Upper lobe of left lung (tissue), 6 donors: Measurements from ENCODE around the gene SIK3. TPM values are rescaled to one million over a fixed set of nuclear protein-coding genes. Genes with fewer than 3 reads are reported as not detected.
A peak's percentile ranks its signal among the peaks of the same experiment; 100 is the strongest.
"Not testable (repeated sequence)": the region's sequence is repeated elsewhere in the genome, so short reads cannot be mapped to it uniquely, and the experiment has no call there.

Experiments used
- ATAC-seq, 2 donors: fragments of 200-7000 bp; cut with Tn5 transposase; one replicate each; pipeline ENCODE4 v1.9.1; 2022; ENCODE audit warnings: mild to moderate bottlenecking in 2 of 2, moderate library complexity in 2 of 2; ENCODE audit not compliant: low FRiP score in 2 of 2
- DNase-seq, 2 donors: peaks; one replicate each; pipeline ENCODE4 v3.0.0-alpha.2; 2019 to 2020
- H3K27ac ChIP-seq, 4 donors: fragments of 200-600 bp; sonication (generic); one replicate each; pipeline ENCODE4 v1.5.1; 2016 to 2019
- H3K27me3 ChIP-seq, 4 donors: fragments of 200-600 bp; sonication (generic); one replicate each; pipeline ENCODE4 v1.5.1; 2017 to 2019
- H3K36me3 ChIP-seq, 4 donors: fragments of 200-600 bp; sonication (generic); one replicate each; pipeline ENCODE4 v1.5.1; 2016 to 2019
- H3K4me1 ChIP-seq, 4 donors: fragments of 200-600 bp; sonication (generic); one replicate each; pipeline ENCODE4 v1.5.1; 2018 to 2019
- H3K4me3 ChIP-seq, 4 donors: fragments of 200-600 bp; sonication (generic); one replicate each; pipeline ENCODE4 v1.5.1; 2017 to 2019; ENCODE audit warnings: mild to moderate bottlenecking in 2 of 4, moderate library complexity in 1 of 4
- H3K9me3 ChIP-seq, 4 donors: fragments of 200-600 bp; sonication (generic); one replicate each; pipeline ENCODE4 v1.5.1; 2018 to 2019
- CTCF ChIP-seq, 6 experiments: fragments of 450-650 bp in 4 of 6; fragments of 200-600 bp in 2 of 6; sonication (generic) in 2 of 6; IDR thresholded peaks; one replicate each; pipeline ENCODE4 v1.5.1; 2016 to 2019; ENCODE audit warnings: antibody characterized with exemption in 6 of 6
- EP300 ChIP-seq, 4 donors: sonication (generic); formaldehyde crosslinking; IDR thresholded peaks; one replicate each; pipeline ENCODE4 v1.5.1; 2017; ENCODE audit warnings: antibody characterized with exemption in 4 of 4, control low read depth in 2 of 4
- POLR2A ChIP-seq, 4 donors: fragments of 450-650 bp; IDR thresholded peaks; one replicate each; pipeline ENCODE4 v1.5.1; 2016 to 2017; ENCODE audit warnings: antibody characterized with exemption in 4 of 4, mild to moderate bottlenecking in 2 of 4
- POLR2AphosphoS5 ChIP-seq, 2 donors: sonication (generic); formaldehyde crosslinking; IDR thresholded peaks; one replicate each; pipeline ENCODE4 v1.5.1; 2017; ENCODE audit warnings: antibody characterized with exemption in 2 of 2
- WGBS, 2 donors: methylation state at CpG; one replicate each; pipeline ENCODE4 v1.1.5; 2017 to 2018; 5-methylcytosine and 5-hydroxymethylcytosine counted together
- total RNA-seq, 6 donors: library from RNA; depleted of rRNA in 4 of 6; stranded (reverse); fragments of >200 nt in 4 of 6; gene quantifications; one replicate each; pipeline versions ENCODE4 v1.1.0 to v1.2.1, GENCODE V29; 2016 to 2021
- donor health status: DM: no; HTN: no; CAD: no; lungs with moderate emphysema.
- donor health status: DM: no; HTN: yes; CAD: no; lungs with severe emphysema.

The SIK3 gene
- total RNA-seq, 6 donors from 2014 or later = 26.9 to 115 (median 43.7) TPM

GRCh38 chr11:117054382-117054781, 43.8 kb downstream of the SIK3 start:
- no peaks in the 10 kb centered on the region for H3K36me3 ChIP-seq
- H3K27me3 ChIP-seq = no peaks in the 10 kb centered on the region
- no peak overlapping the region for H3K27ac ChIP-seq
- no peak for ATAC-seq
- no peak for TF ChIP-seq POLR2AphosphoS5 (IDR thresholded peaks at IDR 0.05)
- TF ChIP-seq POLR2A (IDR thresholded peaks at IDR 0.05) = no peak
- no peak for TF ChIP-seq CTCF (IDR thresholded peaks at IDR 0.05)
- TF ChIP-seq EP300 (IDR thresholded peaks at IDR 0.05) = no peak
- WGBS, 2 donors = 91 to 96% methylated on average over 1 of the region's 1 CpG
- no peak overlapping the region for H3K4me3 ChIP-seq
- DNase-seq = no peak
- peaks cover 2 to 9% (median 3%) of the 10 kb centered on the region in 4 donors for H3K4me1 ChIP-seq
- no peaks in the 10 kb centered on the region for H3K9me3 ChIP-seq

- no peak overlapping the region for H3K4me3 ChIP-seq
- no peak overlapping the region for H3K27ac ChIP-seq
- WGBS, 2 donors = 91 to 94% methylated on average over 7 to 8 of the region's 8 CpGs
- DNase-seq = no peak
- no peaks in the 10 kb centered on the region for H3K4me1 ChIP-seq
- no peaks in the 10 kb centered on the region for H3K36me3 ChIP-seq
- ATAC-seq = no peak
- no peaks in the 10 kb centered on the region for H3K9me3 ChIP-seq
- TF ChIP-seq EP300 (IDR thresholded peaks at IDR 0.05) (no peak), POLR2AphosphoS5 (IDR thresholded peaks at IDR 0.05) (no peak), POLR2A (IDR thresholded peaks at IDR 0.05) (no peak), CTCF (IDR thresholded peaks at IDR 0.05) (no peak)
- H3K27me3 ChIP-seq = no peaks in the 10 kb centered on the region
These were observed 45.8 kb downstream of the SIK3 start for GRCh38 chr11:117052196-117053149.

GRCh38 chr11:117050121-117050520, 48.1 kb downstream of the SIK3 start:
- WGBS, 2 donors = 79 to 86% methylated on average over 9 of the region's 9 CpGs
- not testable (repeated sequence) for H3K9me3 ChIP-seq, H3K36me3 ChIP-seq, H3K4me3 ChIP-seq, ATAC-seq, H3K27me3 ChIP-seq, H3K27ac ChIP-seq
- peaks cover 8 to 14% (median 12%) of the 10 kb centered on the region in 4 donors for H3K4me1 ChIP-seq
- peak in 1 of 2 donors; percentile 45 for DNase-seq

- H3K4me1 ChIP-seq = peaks cover 15 to 34% (median 22%) of the 10 kb centered on the region in 4 donors
These were observed 51.6 kb downstream of the SIK3 start for GRCh38 chr11:117046627-117047026.

GRCh38 chr11:117045956-117046355, 52.3 kb downstream of the SIK3 start:
- WGBS, 2 donors = 59 to 83% methylated on average over 1 of the region's 1 CpG
- peaks cover 15 to 34% (median 22%) of the 10 kb centered on the region in 4 donors for H3K4me1 ChIP-seq
- DNase-seq (peak in 1 of 2 donors; percentile 26), ATAC-seq (peak; percentile 55 to 69)
- H3K27me3 ChIP-seq = no peaks in the 10 kb centered on the region
- no peak overlapping the region for H3K4me3 ChIP-seq
- H3K9me3 ChIP-seq = no peaks in the 10 kb centered on the region
- H3K27ac ChIP-seq = no peak overlapping the region
- no peaks in the 10 kb centered on the region for H3K36me3 ChIP-seq
- TF ChIP-seq CTCF (IDR thresholded peaks at IDR 0.05) (no peak), POLR2A (IDR thresholded peaks at IDR 0.05) (no peak), POLR2AphosphoS5 (IDR thresholded peaks at IDR 0.05) (peak in 1 of 2 donors; percentile 64), EP300 (IDR thresholded peaks at IDR 0.05) (peak in 1 of 4 donors; percentile 35)

More at GRCh38 chr11:117046627-117047026, 51.6 kb downstream of the SIK3 start:
- H3K9me3 ChIP-seq, H3K36me3 ChIP-seq, H3K27ac ChIP-seq, H3K27me3 ChIP-seq, H3K4me3 ChIP-seq, ATAC-seq, DNase-seq: not testable (repeated sequence)
- 93 to 96% methylated on average over 5 of the region's 5 CpGs for whole genome bisulfite sequencing, 2 donors
